GM18861 (cell line): ENCODE results near the gene PPOX.

Experiments
- ATAC-seq: cut with Tn5 transposase; IDR thresholded peaks from one replicate; pipeline ENCODE4 v1.9.1; 2021; ENCODE audit not compliant: unreplicated experiment

Gene PPOX

GRCh38 chr1:161219078-161219892 is 53.1 kb downstream of the PPOX start:
- ATAC-seq: no peak

- no peak for ATAC-seq
Measured at GRCh38 chr1:161220002-161220401, 53.8 kb downstream of the PPOX start.
